Stimulated activated CD8-positive, alpha-beta memory T cell treated with anti-CD3 and anti-CD28 coated beads, Interleukin-15, amount 100 ng/mL, for 1 hour (primary cell): ENCODE results near the gene RNF4.
"Not testable (repeated sequence)": the region's sequence is repeated elsewhere in the genome, so short reads cannot be mapped to it uniquely, and the experiment has no call there.

Experiments
- DNase-seq: peaks from one replicate; pipeline ENCODE4 v3.0.0-alpha.2; 2020; ENCODE audit warnings: low read depth

Gene RNF4

GRCh38 chr4:2468456-2469191, at the start of gene RNF4:
Gene RNF4, plus strand, starts transcription at chr4:2469106. Its CDS starts 21,388 bp downstream, at chr4:2490494.
- DNase-seq, result peak; percentile 87

- DNase-seq, result no peak
These were observed 49.1 kb upstream of the RNF4 start for GRCh38 chr4:2419814-2420213.

GRCh38 chr4:2421928-2422327, 47.0 kb upstream of the RNF4 start:
- no peak for DNase-seq

GRCh38 chr4:2423066-2423465, 45.8 kb upstream of the RNF4 start:
- DNase-seq, result no peak

GRCh38 chr4:2423695-2424094, 45.2 kb upstream of the RNF4 start:
- DNase-seq, result no peak

- no peak for DNase-seq
These were observed 44.3 kb upstream of the RNF4 start for GRCh38 chr4:2424581-2424980.

- no peak for DNase-seq
These were observed 43.4 kb upstream of the RNF4 start for GRCh38 chr4:2425386-2426068.

GRCh38 chr4:2426069-2426397, 42.9 kb upstream of the RNF4 start:
- DNase-seq, result no peak

GRCh38 chr4:2426711-2427275, 42.1 kb upstream of the RNF4 start:
- DNase-seq, result no peak

- no peak for DNase-seq
These were observed 41.2 kb upstream of the RNF4 start for GRCh38 chr4:2427383-2428334.

- DNase-seq, result no peak
These were observed 40.3 kb upstream of the RNF4 start for GRCh38 chr4:2428496-2429213.

- not testable (repeated sequence) for DNase-seq
These were observed 38.8 kb upstream of the RNF4 start for GRCh38 chr4:2429945-2430757.

GRCh38 chr4:2432004-2432403, 36.9 kb upstream of the RNF4 start:
- DNase-seq, result no peak

GRCh38 chr4:2432991-2433530, 35.8 kb upstream of the RNF4 start:
- no peak for DNase-seq

- DNase-seq, result no peak
These were observed 35.1 kb upstream of the RNF4 start for GRCh38 chr4:2433609-2434350.

- no peak for DNase-seq
These were observed 34.5 kb upstream of the RNF4 start for GRCh38 chr4:2434420-2434819.

GRCh38 chr4:2436301-2436700, 32.6 kb upstream of the RNF4 start:
- DNase-seq, result no peak

- DNase-seq, result no peak
These were observed 32.0 kb upstream of the RNF4 start for GRCh38 chr4:2436761-2437474.
